AG09319 (cell line): ENCODE results near the gene SUPT4H1.

ENCODE experiments used
- DNase-seq: peaks from one replicate; pipeline ENCODE4 v3.0.0-alpha.2; 2010; ENCODE audit warnings: low read depth; ENCODE audit errors: extremely low read depth
- TF ChIP-seq, protein P1 (sequence below): IDR thresholded peaks from 2 replicates; pipeline ENCODE4 v1.5.1; 2011; ENCODE audit warnings: low read depth, mild to moderate bottlenecking, inconsistent platforms, low read length, moderate library complexity

Gene SUPT4H1

GRCh38 chr17:58375811-58376210 lies 23.8 kb upstream of the SUPT4H1 start:
- DNase-seq: no peak
- TF ChIP-seq, protein P1, sequence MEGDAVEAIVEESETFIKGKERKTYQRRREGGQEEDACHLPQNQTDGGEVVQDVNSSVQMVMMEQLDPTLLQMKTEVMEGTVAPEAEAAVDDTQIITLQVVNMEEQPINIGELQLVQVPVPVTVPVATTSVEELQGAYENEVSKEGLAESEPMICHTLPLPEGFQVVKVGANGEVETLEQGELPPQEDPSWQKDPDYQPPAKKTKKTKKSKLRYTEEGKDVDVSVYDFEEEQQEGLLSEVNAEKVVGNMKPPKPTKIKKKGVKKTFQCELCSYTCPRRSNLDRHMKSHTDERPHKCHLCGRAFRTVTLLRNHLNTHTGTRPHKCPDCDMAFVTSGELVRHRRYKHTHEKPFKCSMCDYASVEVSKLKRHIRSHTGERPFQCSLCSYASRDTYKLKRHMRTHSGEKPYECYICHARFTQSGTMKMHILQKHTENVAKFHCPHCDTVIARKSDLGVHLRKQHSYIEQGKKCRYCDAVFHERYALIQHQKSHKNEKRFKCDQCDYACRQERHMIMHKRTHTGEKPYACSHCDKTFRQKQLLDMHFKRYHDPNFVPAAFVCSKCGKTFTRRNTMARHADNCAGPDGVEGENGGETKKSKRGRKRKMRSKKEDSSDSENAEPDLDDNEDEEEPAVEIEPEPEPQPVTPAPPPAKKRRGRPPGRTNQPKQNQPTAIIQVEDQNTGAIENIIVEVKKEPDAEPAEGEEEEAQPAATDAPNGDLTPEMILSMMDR: no peak

DNA sequence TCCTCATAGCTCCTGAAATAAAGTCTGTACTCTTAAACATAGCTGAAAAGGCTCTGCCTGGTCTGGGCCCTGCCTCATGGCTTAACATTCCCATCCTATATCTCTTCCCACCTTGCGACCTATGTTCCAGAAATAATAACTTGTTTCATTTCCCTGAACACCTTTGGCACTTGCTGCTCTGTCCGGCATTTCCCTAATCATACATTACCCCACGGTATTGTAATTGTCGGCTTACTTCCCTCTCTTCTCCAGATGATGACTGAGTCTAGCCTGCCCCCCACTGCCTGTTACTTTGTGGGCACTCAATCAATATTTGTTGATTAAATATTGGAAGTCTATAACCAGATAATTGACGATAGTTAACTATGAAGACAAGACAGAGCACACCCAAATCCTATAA lies 23.3 kb upstream of the SUPT4H1 start:
- TF ChIP-seq, protein P1: no peak
- DNase-seq: no peak

- DNase-seq: no peak
- TF ChIP-seq, protein P1: no peak
Observed at GRCh38 chr17:58373923-58374322, 21.9 kb upstream of the SUPT4H1 start.

- TF ChIP-seq, protein P1: no peak
- no peak for DNase-seq
Observed at GRCh38 chr17:58373003-58373402, 21.0 kb upstream of the SUPT4H1 start.

GRCh38 chr17:58371300-58371950 lies 19.4 kb upstream of the SUPT4H1 start:
- DNase-seq: no peak
- TF ChIP-seq, protein P1: no peak

- DNase-seq: no peak
- TF ChIP-seq, protein P1: no peak
Observed at GRCh38 chr17:58370716-58371115, 18.7 kb upstream of the SUPT4H1 start.

- TF ChIP-seq, protein P1: no peak
- no peak for DNase-seq
Observed at GRCh38 chr17:58370309-58370708, 18.3 kb upstream of the SUPT4H1 start.
